Measurements from ENCODE around the gene RETREG1.
"Not testable (repeated sequence)": the region's sequence is repeated elsewhere in the genome, so short reads cannot be mapped to it uniquely, and the experiment has no call there.

The RETREG1 gene

GRCh38 chr5:16616536-16617273, at the start of gene RETREG1:
RETREG1 (minus strand) TSS chr5:16616997; CDS start chr5:16616971, 26 bp downstream.
- Mint-ChIP-seq H3K36me3 (no peaks in the 10 kb centered on the region), H3K4me1 (peaks cover 10% of the 10 kb centered on the region), H3K4me3 (no peak within 1 kb of the TSS), H3K27ac (no peak within 1 kb of the TSS), H3K9me3 (no peaks in the 10 kb centered on the region)
- ATAC-seq (peak; percentile 91), DNase-seq (ENCODE audit: low spot score in 2 of 2) (peak; percentile 63 to 81)

GRCh38 chr5:16666130-16666882, 49.5 kb upstream of the RETREG1 start:
- no peak for ATAC-seq
- no peaks in the 10 kb centered on the region for H3K36me3 Mint-ChIP-seq
- H3K27ac Mint-ChIP-seq, result no peak overlapping the region
- H3K4me1 Mint-ChIP-seq, result no peaks in the 10 kb centered on the region
- no peaks in the 10 kb centered on the region for H3K9me3 Mint-ChIP-seq
- no peak overlapping the region for H3K4me3 Mint-ChIP-seq
- no peak for DNase-seq (ENCODE audit: low spot score in 2 of 2)

GRCh38 chr5:16665601-16666000, 48.8 kb upstream of the RETREG1 start:
- Mint-ChIP-seq H3K27ac (no peak overlapping the region), H3K36me3 (no peaks in the 10 kb centered on the region), H3K4me3 (no peak overlapping the region), H3K4me1 (no peaks in the 10 kb centered on the region), H3K9me3 (no peaks in the 10 kb centered on the region)
- DNase-seq (ENCODE audit: low spot score in 2 of 2) (no peak), ATAC-seq (no peak)

GRCh38 chr5:16664368-16664767, 47.6 kb upstream of the RETREG1 start:
- no peaks in the 10 kb centered on the region for H3K36me3 Mint-ChIP-seq
- H3K9me3 Mint-ChIP-seq, result no peaks in the 10 kb centered on the region
- DNase-seq (ENCODE audit: low spot score in 2 of 2) (no peak), ATAC-seq (no peak)
- H3K4me3 Mint-ChIP-seq, result no peak overlapping the region
- H3K27ac Mint-ChIP-seq, result no peak overlapping the region
- H3K4me1 Mint-ChIP-seq, result no peaks in the 10 kb centered on the region

- Mint-ChIP-seq H3K4me3 (no peak overlapping the region), H3K9me3 (no peaks in the 10 kb centered on the region), H3K27ac (no peak overlapping the region), H3K4me1 (no peaks in the 10 kb centered on the region), H3K36me3 (no peaks in the 10 kb centered on the region)
- DNase-seq (ENCODE audit: low spot score in 2 of 2) (no peak), ATAC-seq (no peak)
Observed at GRCh38 chr5:16663840-16664239, 47.0 kb upstream of the RETREG1 start.

GRCh38 chr5:16661713-16662112, 44.9 kb upstream of the RETREG1 start:
- Mint-ChIP-seq H3K4me3 (no peak overlapping the region), H3K27ac (no peak overlapping the region), H3K36me3 (no peaks in the 10 kb centered on the region), H3K9me3 (no peaks in the 10 kb centered on the region), H3K4me1 (no peaks in the 10 kb centered on the region)
- no peak for DNase-seq (ENCODE audit: low spot score in 2 of 2)
- no peak for ATAC-seq

- Mint-ChIP-seq H3K27ac (no peak overlapping the region), H3K36me3 (no peaks in the 10 kb centered on the region), H3K4me3 (no peak overlapping the region), H3K9me3 (no peaks in the 10 kb centered on the region), H3K4me1 (no peaks in the 10 kb centered on the region)
- ATAC-seq (no peak), DNase-seq (ENCODE audit: low spot score in 2 of 2) (no peak)
Observed at GRCh38 chr5:16660982-16661381, 44.2 kb upstream of the RETREG1 start.

GRCh38 chr5:16659536-16659935, 42.7 kb upstream of the RETREG1 start:
- ATAC-seq (no peak), DNase-seq (ENCODE audit: low spot score in 2 of 2) (no peak)
- Mint-ChIP-seq H3K9me3 (no peaks in the 10 kb centered on the region), H3K4me1 (no peaks in the 10 kb centered on the region), H3K36me3 (no peaks in the 10 kb centered on the region), H3K27ac (no peak overlapping the region), H3K4me3 (no peak overlapping the region)

GRCh38 chr5:16656561-16657191, 39.9 kb upstream of the RETREG1 start:
- ATAC-seq, result no peak
- H3K4me3 Mint-ChIP-seq, result no peak overlapping the region
- no peak overlapping the region for H3K27ac Mint-ChIP-seq
- DNase-seq (ENCODE audit: low spot score in 2 of 2), result no peak
- H3K9me3 Mint-ChIP-seq, result no peaks in the 10 kb centered on the region
- no peaks in the 10 kb centered on the region for H3K36me3 Mint-ChIP-seq
- no peaks in the 10 kb centered on the region for H3K4me1 Mint-ChIP-seq

- Mint-ChIP-seq H3K36me3 (no peaks in the 10 kb centered on the region), H3K9me3 (peaks cover 4% of the 10 kb centered on the region), H3K27ac (no peak overlapping the region), H3K4me3 (no peak overlapping the region), H3K4me1 (no peaks in the 10 kb centered on the region)
- DNase-seq (ENCODE audit: low spot score in 2 of 2), result no peak
- ATAC-seq, result peak; percentile 71
Observed at GRCh38 chr5:16654647-16655334, 38.0 kb upstream of the RETREG1 start.

GRCh38 chr5:16648739-16649138, 31.9 kb upstream of the RETREG1 start:
- not testable (repeated sequence) for ATAC-seq; H3K27ac Mint-ChIP-seq; H3K4me3 Mint-ChIP-seq; H3K36me3 Mint-ChIP-seq; H3K9me3 Mint-ChIP-seq; H3K4me1 Mint-ChIP-seq; DNase-seq (ENCODE audit: low spot score in 2 of 2)

- Mint-ChIP-seq H3K27ac (no peak overlapping the region), H3K4me3 (no peak overlapping the region), H3K9me3 (peaks cover 2% of the 10 kb centered on the region), H3K4me1 (no peaks in the 10 kb centered on the region), H3K36me3 (no peaks in the 10 kb centered on the region)
- DNase-seq (ENCODE audit: low spot score in 2 of 2) (no peak), ATAC-seq (no peak)
Observed at GRCh38 chr5:16644301-16644889, 27.6 kb upstream of the RETREG1 start.

- Mint-ChIP-seq H3K4me3 (no peak overlapping the region), H3K4me1 (no peaks in the 10 kb centered on the region), H3K9me3 (peaks cover 2% of the 10 kb centered on the region), H3K36me3 (no peaks in the 10 kb centered on the region), H3K27ac (no peak overlapping the region)
- no peak for DNase-seq (ENCODE audit: low spot score in 2 of 2)
- no peak for ATAC-seq
Observed at GRCh38 chr5:16642867-16643266, 26.1 kb upstream of the RETREG1 start.

- Mint-ChIP-seq H3K4me3 (no peak overlapping the region), H3K4me1 (no peaks in the 10 kb centered on the region), H3K36me3 (no peaks in the 10 kb centered on the region), H3K27ac (no peak overlapping the region), H3K9me3 (no peaks in the 10 kb centered on the region)
- ATAC-seq, result no peak
- no peak for DNase-seq (ENCODE audit: low spot score in 2 of 2)
Observed at GRCh38 chr5:16639206-16639605, 22.4 kb upstream of the RETREG1 start.

GRCh38 chr5:16628376-16628775, 11.6 kb upstream of the RETREG1 start:
- H3K4me1 Mint-ChIP-seq, result peaks cover 15% of the 10 kb centered on the region
- no peak overlapping the region for H3K27ac Mint-ChIP-seq
- no peak for DNase-seq (ENCODE audit: low spot score in 2 of 2)
- no peaks in the 10 kb centered on the region for H3K9me3 Mint-ChIP-seq
- no peak for ATAC-seq
- H3K4me3 Mint-ChIP-seq, result no peak overlapping the region
- H3K36me3 Mint-ChIP-seq, result no peaks in the 10 kb centered on the region
